Panc1 (cell line): Measurements from ENCODE around the gene TCHH.

Source experiments
- POLR2AphosphoS5 ChIP-seq: IDR thresholded peaks from 2 replicates; pipeline ENCODE4 v1.6.1; 2012; ENCODE audit warnings: mild to moderate bottlenecking, low read depth, low read length, moderate library complexity
- SIN3A ChIP-seq: IDR thresholded peaks from 2 replicates; pipeline ENCODE4 v1.6.1; 2012; ENCODE audit warnings: low read depth, mild to moderate bottlenecking, low read length, moderate library complexity, borderline replicate concordance; ENCODE audit not compliant: insufficient read depth
- TCF7L2 ChIP-seq: IDR thresholded peaks from 2 replicates; pipeline ENCODE4 v1.6.1; 2011; ENCODE audit warnings: mild to moderate bottlenecking, low read depth, low read length, inconsistent platforms
- TF ChIP-seq, protein P1 (sequence below): fragments of 450-650 bp; IDR thresholded peaks from 2 replicates; pipeline ENCODE4 v1.5.1; 2017; ENCODE audit warnings: mild to moderate bottlenecking
- TF ChIP-seq, protein P2 (sequence below), 2 experiments: IDR thresholded peaks; 2 replicates each; pipeline ENCODE4 v1.6.1; 2011 to 2012; ENCODE audit warnings: low read depth in 2 of 2, control low read depth in 1 of 2, low read length in 1 of 2, mild to moderate bottlenecking in 1 of 2, moderate library complexity in 1 of 2; ENCODE audit not compliant: insufficient read depth in 1 of 2

DNA sequence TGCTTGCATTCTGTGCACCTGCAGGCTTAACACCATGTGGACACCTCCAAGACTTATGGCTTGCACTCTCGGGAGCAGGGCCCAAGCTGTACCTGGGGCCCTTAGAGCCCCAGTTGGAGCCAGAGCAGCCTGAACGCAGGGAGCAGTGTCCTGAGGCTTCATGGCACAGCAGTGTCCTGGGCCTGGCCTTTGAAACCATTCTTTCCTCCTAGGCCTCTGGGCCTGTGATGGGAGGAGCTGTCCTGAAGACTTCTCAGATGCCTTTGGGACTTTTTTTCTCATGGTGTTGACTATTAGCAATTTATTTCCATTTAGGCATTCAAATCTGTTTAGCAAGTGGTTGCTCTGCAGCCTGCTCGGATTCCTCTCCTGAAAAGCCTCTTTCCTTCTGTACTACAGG, 32.8 kb upstream of the TCHH start:
- TF ChIP-seq, protein P1, sequence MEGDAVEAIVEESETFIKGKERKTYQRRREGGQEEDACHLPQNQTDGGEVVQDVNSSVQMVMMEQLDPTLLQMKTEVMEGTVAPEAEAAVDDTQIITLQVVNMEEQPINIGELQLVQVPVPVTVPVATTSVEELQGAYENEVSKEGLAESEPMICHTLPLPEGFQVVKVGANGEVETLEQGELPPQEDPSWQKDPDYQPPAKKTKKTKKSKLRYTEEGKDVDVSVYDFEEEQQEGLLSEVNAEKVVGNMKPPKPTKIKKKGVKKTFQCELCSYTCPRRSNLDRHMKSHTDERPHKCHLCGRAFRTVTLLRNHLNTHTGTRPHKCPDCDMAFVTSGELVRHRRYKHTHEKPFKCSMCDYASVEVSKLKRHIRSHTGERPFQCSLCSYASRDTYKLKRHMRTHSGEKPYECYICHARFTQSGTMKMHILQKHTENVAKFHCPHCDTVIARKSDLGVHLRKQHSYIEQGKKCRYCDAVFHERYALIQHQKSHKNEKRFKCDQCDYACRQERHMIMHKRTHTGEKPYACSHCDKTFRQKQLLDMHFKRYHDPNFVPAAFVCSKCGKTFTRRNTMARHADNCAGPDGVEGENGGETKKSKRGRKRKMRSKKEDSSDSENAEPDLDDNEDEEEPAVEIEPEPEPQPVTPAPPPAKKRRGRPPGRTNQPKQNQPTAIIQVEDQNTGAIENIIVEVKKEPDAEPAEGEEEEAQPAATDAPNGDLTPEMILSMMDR = no peak
- no peak for TF ChIP-seq POLR2AphosphoS5
- TF ChIP-seq, protein P2, sequence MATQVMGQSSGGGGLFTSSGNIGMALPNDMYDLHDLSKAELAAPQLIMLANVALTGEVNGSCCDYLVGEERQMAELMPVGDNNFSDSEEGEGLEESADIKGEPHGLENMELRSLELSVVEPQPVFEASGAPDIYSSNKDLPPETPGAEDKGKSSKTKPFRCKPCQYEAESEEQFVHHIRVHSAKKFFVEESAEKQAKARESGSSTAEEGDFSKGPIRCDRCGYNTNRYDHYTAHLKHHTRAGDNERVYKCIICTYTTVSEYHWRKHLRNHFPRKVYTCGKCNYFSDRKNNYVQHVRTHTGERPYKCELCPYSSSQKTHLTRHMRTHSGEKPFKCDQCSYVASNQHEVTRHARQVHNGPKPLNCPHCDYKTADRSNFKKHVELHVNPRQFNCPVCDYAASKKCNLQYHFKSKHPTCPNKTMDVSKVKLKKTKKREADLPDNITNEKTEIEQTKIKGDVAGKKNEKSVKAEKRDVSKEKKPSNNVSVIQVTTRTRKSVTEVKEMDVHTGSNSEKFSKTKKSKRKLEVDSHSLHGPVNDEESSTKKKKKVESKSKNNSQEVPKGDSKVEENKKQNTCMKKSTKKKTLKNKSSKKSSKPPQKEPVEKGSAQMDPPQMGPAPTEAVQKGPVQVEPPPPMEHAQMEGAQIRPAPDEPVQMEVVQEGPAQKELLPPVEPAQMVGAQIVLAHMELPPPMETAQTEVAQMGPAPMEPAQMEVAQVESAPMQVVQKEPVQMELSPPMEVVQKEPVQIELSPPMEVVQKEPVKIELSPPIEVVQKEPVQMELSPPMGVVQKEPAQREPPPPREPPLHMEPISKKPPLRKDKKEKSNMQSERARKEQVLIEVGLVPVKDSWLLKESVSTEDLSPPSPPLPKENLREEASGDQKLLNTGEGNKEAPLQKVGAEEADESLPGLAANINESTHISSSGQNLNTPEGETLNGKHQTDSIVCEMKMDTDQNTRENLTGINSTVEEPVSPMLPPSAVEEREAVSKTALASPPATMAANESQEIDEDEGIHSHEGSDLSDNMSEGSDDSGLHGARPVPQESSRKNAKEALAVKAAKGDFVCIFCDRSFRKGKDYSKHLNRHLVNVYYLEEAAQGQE (IDR thresholded peaks at IDR 0.05; ENCODE audit: insufficient read depth in 1 of 2, low read depth in 2 of 2, low read length in 1 of 2) = no peak
- TF ChIP-seq SIN3A = no peak
- no peak for TF ChIP-seq TCF7L2
